GM23338 (cell line): ENCODE measurements around the gene WBP2. TPM values are rescaled to one million over a fixed set of nuclear protein-coding genes. Genes with fewer than 3 reads are reported as not detected.

Experiments
- ATAC-seq: fragments of 200-7000 bp; cut with Tn5 transposase; 3 replicates; pipeline ENCODE4 v1.9.1; 2020
- DNase-seq: peaks from one replicate; pipeline ENCODE4 v3.0.0-alpha.2; 2015; ENCODE audit warnings: low spot score
- H2AFZ ChIP-seq: fragments of 200-600 bp; sonication (generic); 2 replicates; pipeline ENCODE4 v1.8.0; 2016; ENCODE audit warnings: antibody characterized with exemption, mild to moderate bottlenecking, moderate library complexity
- H3F3A ChIP-seq: fragments of 200-600 bp; sonication (generic); replicated peaks from 2 replicates; pipeline ENCODE4 v1.8.0; 2017; ENCODE audit warnings: antibody characterized with exemption, mixed run types, low read depth
- H3K27ac ChIP-seq: fragments of 200-600 bp; sonication (generic); 2 replicates; pipeline ENCODE4 v1.6.1; 2016; ENCODE audit warnings: low read depth
- H3K27me3 ChIP-seq: fragments of 200-600 bp; sonication (generic); 2 replicates; pipeline ENCODE4 v1.8.0; 2016; ENCODE audit warnings: mild to moderate bottlenecking, mixed run types, moderate library complexity; ENCODE audit not compliant: insufficient read depth
- H3K36me3 ChIP-seq: fragments of 200-600 bp; sonication (generic); 2 replicates; pipeline ENCODE4 v1.8.0; 2016; ENCODE audit warnings: mild to moderate bottlenecking; ENCODE audit not compliant: insufficient read depth
- H3K4me1 ChIP-seq: fragments of 200-600 bp; sonication (generic); 2 replicates; pipeline ENCODE4 v1.8.0; 2016; ENCODE audit warnings: mild to moderate bottlenecking, moderate library complexity; ENCODE audit not compliant: insufficient read depth
- H3K4me2 ChIP-seq: fragments of 200-600 bp; sonication (generic); 2 replicates; pipeline ENCODE4 v1.7.1; 2017; ENCODE audit warnings: mixed run types
- H3K4me3 ChIP-seq: fragments of 200-600 bp; sonication (generic); 2 replicates; pipeline ENCODE4 v1.6.1; 2016; ENCODE audit warnings: mixed run types
- H3K79me2 ChIP-seq: fragments of 200-600 bp; sonication (generic); replicated peaks from 2 replicates; pipeline ENCODE4 v1.8.0; 2017; ENCODE audit warnings: mild to moderate bottlenecking; ENCODE audit not compliant: insufficient read depth
- H3K9me2 ChIP-seq: fragments of 200-600 bp; sonication (generic); 2 replicates; pipeline ENCODE4 v1.8.0; 2017; ENCODE audit not compliant: insufficient read depth
- H4K20me1 ChIP-seq: fragments of 200-600 bp; sonication (generic); replicated peaks from 2 replicates; pipeline ENCODE4 v1.8.0; 2017; ENCODE audit warnings: mild to moderate bottlenecking; ENCODE audit not compliant: insufficient read depth
- H3K27ac Mint-ChIP-seq: 2 replicates; pipeline ENCODE4 v1.8.0; 2020; ENCODE audit warnings: inconsistent platforms, mild to moderate bottlenecking, moderate library complexity, mixed read lengths
- H3K27me3 Mint-ChIP-seq: 3 replicates; pipeline ENCODE4 v1.8.0; 2022; ENCODE audit warnings: low read depth, mild to moderate bottlenecking, moderate library complexity, mixed read lengths, inconsistent platforms; ENCODE audit not compliant: insufficient read depth, poor library complexity
- H3K36me3 Mint-ChIP-seq: 3 replicates; pipeline ENCODE4 v1.8.0; 2021; ENCODE audit warnings: low read depth, mild to moderate bottlenecking, inconsistent platforms, moderate library complexity, mixed read lengths
- H3K4me1 Mint-ChIP-seq: 3 replicates; pipeline ENCODE4 v1.8.0; 2020; ENCODE audit warnings: mild to moderate bottlenecking, inconsistent platforms, mixed read lengths
- H3K4me3 Mint-ChIP-seq: 3 replicates; pipeline ENCODE4 v1.8.0; 2021; ENCODE audit warnings: moderate library complexity, mild to moderate bottlenecking, inconsistent platforms, mixed read lengths
- H3K9me3 Mint-ChIP-seq: 3 replicates; pipeline ENCODE4 v1.8.0; 2020; ENCODE audit warnings: moderate library complexity, mild to moderate bottlenecking, inconsistent platforms, mixed read lengths
- EZH2 ChIP-seq: fragments of 200-600 bp; sonication (generic); IDR thresholded peaks from one replicate; pipeline ENCODE4 v1.8.0; 2017; ENCODE audit warnings: antibody characterized with exemption, mild to moderate bottlenecking, low read depth; ENCODE audit not compliant: unreplicated experiment
- EZH2phosphoT487 ChIP-seq: fragments of 200-600 bp; sonication (generic); IDR thresholded peaks from one replicate; pipeline ENCODE4 v1.8.1; 2018; ENCODE audit warnings: antibody characterized with exemption; ENCODE audit not compliant: unreplicated experiment
- JUNB ChIP-seq: IDR thresholded peaks from one replicate; pipeline ENCODE4 v1.6.1; 2016; ENCODE audit warnings: antibody characterized with exemption; ENCODE audit not compliant: unreplicated experiment
- NANOG ChIP-seq: IDR thresholded peaks from 2 replicates; pipeline ENCODE4 v1.6.1; 2016; ENCODE audit warnings: antibody characterized with exemption, borderline replicate concordance
- ZNF114 ChIP-seq: fragments of 250-450 bp; sonication (Bioruptor Pico); IDR thresholded peaks from 2 replicates; pipeline ENCODE4 v1.5.0; 2020; ENCODE audit warnings: mild to moderate bottlenecking, moderate library complexity
- ZNF462 ChIP-seq: fragments of 250-450 bp; sonication (Bioruptor Pico); IDR thresholded peaks from 2 replicates; pipeline ENCODE4 v1.5.0; 2020; ENCODE audit warnings: mild to moderate bottlenecking, moderate library complexity
- polyA plus RNA-seq: library from polyadenylated mRNA; unstranded; fragments of >200 nt; fragmentation: Nextera tagmentation; extraction: Ambion mirVana; gene quantifications from 2 replicates; pipeline ENCODE4 v1.2.1, GENCODE V29; 2016
- total RNA-seq: library from RNA; depleted of rRNA; stranded (reverse); fragments of >200 nt; shearing (Covaris generic); gene quantifications from 2 replicates; pipeline ENCODE4 v1.2.3, GENCODE V29; 2014

The WBP2 gene
- total and polyA plus RNA-seq, 2 experiments from 2014 or later, result 36.2 to 63.5 TPM

DNA sequence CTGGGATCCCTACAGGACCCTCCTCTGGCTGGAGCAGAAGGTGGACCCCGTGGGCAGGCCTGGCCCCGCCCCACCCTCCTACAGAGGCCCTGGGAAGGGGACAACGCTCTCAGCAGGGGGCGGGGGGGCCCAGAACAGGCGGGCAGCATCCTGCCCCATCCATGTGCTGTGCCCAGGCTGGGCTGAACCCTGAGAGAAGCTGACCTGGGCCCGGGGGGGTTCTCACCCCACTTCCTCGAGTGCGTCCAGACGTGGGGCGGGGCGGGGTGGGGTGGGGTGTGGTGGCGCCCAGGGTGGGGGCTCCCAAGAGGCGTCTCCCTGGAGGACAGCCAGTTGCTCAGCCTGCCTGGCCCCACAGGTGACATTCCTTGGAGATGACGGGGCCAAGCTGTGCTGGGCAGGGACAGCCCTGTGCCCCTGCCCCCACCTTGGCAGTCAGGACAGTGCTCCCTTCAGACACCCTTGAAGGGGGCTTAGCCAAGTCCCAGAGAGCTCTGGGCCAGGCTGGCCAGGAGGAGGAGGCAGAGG lies 10.5 kb downstream of the WBP2 start (continued):
- TF ChIP-seq ZNF462 (CRISPR knock-in tag) (no peak), NANOG (no peak), ZNF114 (CRISPR knock-in tag) (no peak)

DNA sequence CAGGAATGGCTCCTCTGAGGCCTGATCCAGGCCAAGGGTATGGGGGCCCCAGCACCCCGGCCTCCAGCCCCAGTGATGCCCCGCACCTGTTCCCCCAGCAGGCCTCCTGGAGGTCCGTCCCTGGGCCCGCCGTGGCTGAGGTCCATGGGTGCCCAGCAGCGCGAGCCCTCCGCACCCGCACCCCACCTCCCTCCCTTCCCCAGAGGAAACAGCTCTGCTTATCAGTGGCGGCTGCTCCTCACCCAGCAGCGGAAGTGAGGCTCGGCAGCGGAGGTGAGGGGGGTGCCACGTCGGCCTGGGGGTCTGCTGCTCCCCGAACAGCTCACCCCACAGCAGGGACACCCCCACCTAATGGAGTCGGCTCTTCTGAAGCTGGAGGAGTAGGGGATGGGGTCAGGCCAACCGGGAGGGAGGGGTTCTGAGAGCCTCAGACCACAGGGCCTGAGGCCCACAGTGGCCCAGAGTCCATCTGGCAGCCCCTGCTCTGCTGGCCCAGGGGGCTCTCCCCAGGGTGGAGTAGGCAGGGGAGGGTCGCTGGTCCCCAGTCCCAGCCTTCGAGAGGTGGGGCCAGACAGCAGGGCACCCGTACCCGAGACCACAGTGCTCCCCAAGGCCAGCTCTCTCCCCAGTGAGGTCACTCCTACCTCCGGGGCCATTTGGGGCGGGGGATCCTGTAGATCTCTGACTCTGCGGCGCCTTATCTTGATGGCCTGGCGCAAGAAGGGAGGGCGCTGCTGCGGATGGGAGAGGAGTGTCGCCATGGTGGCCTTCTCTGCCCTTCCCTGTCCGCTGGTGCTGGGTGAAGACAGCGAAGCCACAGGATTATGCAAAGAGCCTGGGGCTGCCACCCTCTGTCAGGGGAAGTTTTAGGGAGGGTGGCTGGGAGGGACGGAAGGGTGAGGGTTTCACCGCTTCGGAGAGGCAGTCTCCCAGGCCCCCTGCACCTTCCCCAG lies 11.3 kb downstream of the WBP2 start, which contains the start of gene UNC13D:
Gene UNC13D (minus strand): TSS at position 828 of the 953 bp plus-strand sequence. CDS start 67 bp downstream, at position 761.
- no peak; the same call in 2 of the 3 replicates for ATAC-seq
- no peak for DNase-seq
- 0 out of 2 replicates have a peak, but pooled peaks cover 8% of the 10 kb centered on the region for H3K36me3 ChIP-seq
- H3K4me3 ChIP-seq, result no peak within 1 kb of the TSS
- H3K27ac Mint-ChIP-seq, result no peak within 1 kb of the TSS
- no peaks in the 10 kb centered on the region for H3K79me2 ChIP-seq
- 0 out of 2 replicates have a peak, but pooled peaks cover 10% of the 10 kb centered on the region for H3F3A ChIP-seq
- no peak within 1 kb of the TSS for H3K27ac ChIP-seq
- H3K4me1 ChIP-seq, result peaks cover 10% of the 10 kb centered on the region
- peaks cover 13% of the 10 kb centered on the region for H3K4me1 Mint-ChIP-seq
- peaks cover 31% of the 10 kb centered on the region for H3K36me3 Mint-ChIP-seq
- no peaks in the 10 kb centered on the region for H3K27me3 ChIP-seq
- H4K20me1 ChIP-seq, result no peaks in the 10 kb centered on the region
- no peak within 1 kb of the TSS for H2AFZ ChIP-seq
- no peak within 1 kb of the TSS for H3K4me3 Mint-ChIP-seq
- H3K4me2 ChIP-seq, result no peak within 1 kb of the TSS
- H3K27me3 Mint-ChIP-seq, result peaks cover 8% of the 10 kb centered on the region
- H3K9me3 Mint-ChIP-seq, result no peaks in the 10 kb centered on the region
- no peaks in the 10 kb centered on the region for H3K9me2 ChIP-seq
- no peak for TF ChIP-seq EZH2
- TF ChIP-seq NANOG, result no peak
- TF ChIP-seq EZH2phosphoT487, result no peak
- no peak for TF ChIP-seq ZNF462 (CRISPR knock-in tag)
- TF ChIP-seq JUNB, result no peak
